Activated CD4-positive, alpha-beta T cell treated with anti-CD3 and anti-CD28 coated beads, Interleukin-2, Interleukin-4, amounts not matched to agents 100 ng/mL and 50 ng/mL, durations not matched to agents 16 hours and 8 hours (primary cell): ENCODE results near the gene TBC1D30.
A peak's percentile ranks its signal among the peaks of the same experiment; 100 is the strongest.
"Not testable (repeated sequence)": the region's sequence is repeated elsewhere in the genome, so short reads cannot be mapped to it uniquely, and the experiment has no call there.

Experiments used
- DNase-seq: peaks from one replicate; pipeline ENCODE4 v3.0.0-alpha.2; 2020; ENCODE audit warnings: low spot score

TBC1D30 gene, protein sequence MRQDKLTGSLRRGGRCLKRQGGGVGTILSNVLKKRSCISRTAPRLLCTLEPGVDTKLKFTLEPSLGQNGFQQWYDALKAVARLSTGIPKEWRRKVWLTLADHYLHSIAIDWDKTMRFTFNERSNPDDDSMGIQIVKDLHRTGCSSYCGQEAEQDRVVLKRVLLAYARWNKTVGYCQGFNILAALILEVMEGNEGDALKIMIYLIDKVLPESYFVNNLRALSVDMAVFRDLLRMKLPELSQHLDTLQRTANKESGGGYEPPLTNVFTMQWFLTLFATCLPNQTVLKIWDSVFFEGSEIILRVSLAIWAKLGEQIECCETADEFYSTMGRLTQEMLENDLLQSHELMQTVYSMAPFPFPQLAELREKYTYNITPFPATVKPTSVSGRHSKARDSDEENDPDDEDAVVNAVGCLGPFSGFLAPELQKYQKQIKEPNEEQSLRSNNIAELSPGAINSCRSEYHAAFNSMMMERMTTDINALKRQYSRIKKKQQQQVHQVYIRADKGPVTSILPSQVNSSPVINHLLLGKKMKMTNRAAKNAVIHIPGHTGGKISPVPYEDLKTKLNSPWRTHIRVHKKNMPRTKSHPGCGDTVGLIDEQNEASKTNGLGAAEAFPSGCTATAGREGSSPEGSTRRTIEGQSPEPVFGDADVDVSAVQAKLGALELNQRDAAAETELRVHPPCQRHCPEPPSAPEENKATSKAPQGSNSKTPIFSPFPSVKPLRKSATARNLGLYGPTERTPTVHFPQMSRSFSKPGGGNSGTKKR

GRCh38 chr12:64824500-64825142 is at the start of gene TBC1D30:
TBC1D30 (plus strand) TSS chr12:64824647; CDS start chr12:64824880, 233 bp downstream.
- peak; percentile 24 for DNase-seq

DNA sequence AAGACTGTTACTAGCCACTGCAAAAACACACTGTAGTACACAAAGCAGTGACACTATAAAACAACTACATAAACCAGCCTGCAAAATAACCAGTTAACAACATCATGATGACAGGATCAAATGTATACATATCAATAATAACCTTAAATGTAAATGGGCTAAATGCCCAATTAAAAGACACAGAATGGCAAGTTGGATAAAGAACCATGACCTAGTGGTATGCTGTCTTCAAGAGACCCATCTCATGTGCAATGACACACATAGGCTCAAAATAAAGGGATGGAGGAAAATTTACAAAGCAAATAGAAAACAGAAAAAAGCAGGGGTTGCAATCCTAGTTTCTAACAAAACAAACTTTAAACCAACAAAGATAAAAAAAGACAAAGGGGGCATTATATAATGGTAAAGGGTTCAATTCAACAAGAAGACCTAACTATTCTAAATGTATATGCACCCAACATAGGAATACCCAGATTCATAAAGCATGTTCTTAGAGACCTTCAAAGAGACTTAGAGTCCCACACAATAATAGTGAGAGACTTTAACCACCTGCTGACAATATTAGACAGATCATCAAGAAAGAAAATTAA is 49.2 kb upstream of the TBC1D30 start:
- DNase-seq = not testable (repeated sequence)

- no peak for DNase-seq
These were observed 45.0 kb upstream of the TBC1D30 start for GRCh38 chr12:64779354-64779974.

DNA sequence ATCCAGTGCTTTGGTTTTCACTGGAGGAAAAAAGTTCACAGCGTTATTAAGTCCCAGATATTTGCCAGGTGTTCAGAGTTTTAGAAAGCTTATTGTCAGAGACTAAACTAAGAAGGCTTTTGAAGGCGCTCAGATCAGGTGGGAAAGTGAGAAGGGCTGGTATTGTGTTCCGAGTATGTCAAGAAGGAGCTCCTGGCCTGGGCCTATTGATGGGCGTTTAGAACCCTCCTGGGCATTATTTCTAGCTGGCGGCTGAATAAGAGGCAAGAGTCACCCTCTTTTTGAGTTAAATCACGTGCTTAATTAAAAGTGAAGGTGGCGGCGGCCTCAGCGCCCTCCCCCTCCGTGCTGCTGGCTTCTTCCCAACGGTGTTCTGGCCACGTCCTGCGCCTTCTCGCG is 44.3 kb upstream of the TBC1D30 start:
- DNase-seq = no peak

DNA sequence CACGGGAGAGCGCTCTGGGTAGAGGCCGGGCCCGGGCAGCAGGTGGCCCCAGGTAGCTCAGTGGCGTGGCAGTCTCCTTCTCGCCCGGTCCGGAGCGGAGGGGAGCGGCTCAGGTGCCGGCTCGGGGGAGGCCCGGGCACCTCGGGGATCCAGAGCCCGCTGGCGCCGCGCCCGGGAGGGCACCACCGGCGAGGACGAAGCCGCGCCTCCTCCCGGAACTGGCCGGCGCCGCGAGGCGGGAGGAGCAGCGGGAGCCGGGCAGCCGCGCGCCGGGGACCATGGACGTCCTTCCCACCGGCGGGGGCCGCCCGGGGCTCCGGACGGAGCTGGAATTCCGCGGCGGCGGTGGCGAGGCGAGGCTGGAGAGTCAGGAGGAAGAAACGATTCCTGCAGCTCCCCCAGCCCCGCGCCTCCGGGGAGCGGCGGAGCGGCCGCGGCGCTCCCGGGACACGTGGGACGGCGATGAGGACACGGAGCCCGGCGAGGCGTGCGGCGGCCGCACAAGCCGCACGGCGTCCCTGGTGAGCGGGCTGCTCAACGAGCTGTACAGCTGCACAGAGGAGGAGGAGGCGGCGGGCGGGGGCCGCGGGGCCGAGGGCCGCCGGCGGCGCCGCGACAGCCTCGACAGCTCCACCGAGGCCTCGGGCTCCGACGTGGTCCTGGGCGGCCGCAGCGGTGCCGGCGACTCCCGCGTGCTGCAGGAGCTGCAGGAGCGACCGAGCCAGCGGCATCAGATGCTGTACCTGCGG is 43.7 kb upstream of the TBC1D30 start:
- DNase-seq = no peak

DNA sequence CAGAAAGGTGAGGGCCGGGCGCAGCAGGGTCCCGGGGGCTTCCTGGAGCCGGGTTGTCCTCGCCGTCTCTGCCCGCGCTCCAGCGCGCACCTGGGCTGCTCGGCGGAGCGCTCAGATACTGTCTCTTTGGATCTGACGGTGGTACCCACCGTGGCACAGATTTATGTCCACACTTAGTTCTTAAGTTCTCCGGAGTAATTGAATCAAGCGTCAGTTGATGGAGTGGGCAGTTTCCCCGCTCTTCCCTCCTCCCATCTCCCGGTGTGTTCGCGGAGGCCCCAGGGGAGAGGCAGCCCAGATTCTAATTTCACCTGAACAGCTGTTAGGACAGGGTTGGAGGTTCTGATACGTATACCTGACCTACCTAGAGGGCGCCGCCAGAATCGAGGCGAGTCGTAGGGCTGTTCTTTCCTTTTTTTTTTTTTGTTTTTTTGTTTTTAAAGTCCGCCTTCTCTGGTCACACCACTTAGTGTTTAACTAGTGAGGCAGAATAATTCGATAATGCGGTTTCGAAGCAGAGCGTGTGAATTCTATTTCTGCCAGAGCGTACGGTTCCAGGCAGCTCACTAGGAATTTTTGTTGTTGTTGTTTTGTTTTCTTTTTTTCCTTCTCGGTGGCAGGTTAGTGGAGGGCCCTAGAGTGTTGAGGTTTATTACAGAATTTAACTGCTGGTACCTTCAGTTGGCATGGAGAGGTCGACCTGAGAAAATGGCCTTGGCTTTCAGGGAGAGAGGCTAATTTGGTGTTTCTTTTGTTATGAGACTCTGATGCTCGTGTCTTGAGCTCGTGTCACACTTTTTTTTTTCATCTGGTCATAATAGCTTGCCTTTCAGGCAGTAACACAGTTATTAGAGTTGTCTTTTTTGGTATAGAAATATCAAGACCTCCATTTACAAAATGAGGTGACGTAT is 42.9 kb upstream of the TBC1D30 start:
- no peak for DNase-seq

- DNase-seq = no peak
These were observed 42.1 kb upstream of the TBC1D30 start for GRCh38 chr12:64782191-64782876.

DNA sequence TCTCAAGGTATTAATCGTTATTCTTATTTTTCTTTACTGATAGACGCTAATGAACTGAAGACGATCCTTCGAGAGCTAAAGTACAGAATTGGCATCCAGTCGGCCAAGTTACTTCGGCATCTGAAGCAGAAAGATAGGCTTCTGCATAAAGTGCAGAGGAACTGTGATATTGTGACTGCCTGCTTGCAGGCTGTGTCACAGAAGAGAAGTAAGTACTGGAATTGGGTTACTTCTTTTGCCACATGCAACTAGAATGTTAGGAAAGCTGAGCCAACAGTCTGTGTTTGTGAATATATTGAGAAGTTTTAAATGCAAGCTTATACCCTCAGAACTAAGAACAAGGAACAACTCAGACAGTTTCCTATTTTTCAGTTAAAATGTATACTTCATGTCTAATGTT is 38.6 kb upstream of the TBC1D30 start:
- DNase-seq = no peak

DNA sequence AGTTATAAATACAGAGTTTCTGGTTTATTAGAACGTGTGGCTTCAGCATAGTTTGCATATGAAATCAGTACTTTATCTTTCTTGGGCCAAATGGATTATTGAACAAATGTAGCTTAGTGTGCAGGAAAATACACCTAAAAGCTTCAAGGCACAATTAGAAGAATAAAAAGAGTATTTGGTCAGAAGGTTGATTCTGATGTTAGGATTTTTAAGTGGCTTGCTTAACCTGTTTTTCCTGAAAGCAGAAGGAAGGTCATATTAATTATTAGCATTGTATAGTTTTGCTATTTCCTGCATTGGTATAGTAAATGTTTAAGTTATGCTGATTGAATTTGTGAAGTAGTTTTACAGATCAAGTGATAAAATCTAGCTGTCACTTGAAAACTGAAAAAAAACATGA is 34.3 kb upstream of the TBC1D30 start:
- DNase-seq = no peak

GRCh38 chr12:64791036-64791435 is 33.4 kb upstream of the TBC1D30 start:
- no peak for DNase-seq

- no peak for DNase-seq
These were observed 32.3 kb upstream of the TBC1D30 start for GRCh38 chr12:64792128-64792527.

DNA sequence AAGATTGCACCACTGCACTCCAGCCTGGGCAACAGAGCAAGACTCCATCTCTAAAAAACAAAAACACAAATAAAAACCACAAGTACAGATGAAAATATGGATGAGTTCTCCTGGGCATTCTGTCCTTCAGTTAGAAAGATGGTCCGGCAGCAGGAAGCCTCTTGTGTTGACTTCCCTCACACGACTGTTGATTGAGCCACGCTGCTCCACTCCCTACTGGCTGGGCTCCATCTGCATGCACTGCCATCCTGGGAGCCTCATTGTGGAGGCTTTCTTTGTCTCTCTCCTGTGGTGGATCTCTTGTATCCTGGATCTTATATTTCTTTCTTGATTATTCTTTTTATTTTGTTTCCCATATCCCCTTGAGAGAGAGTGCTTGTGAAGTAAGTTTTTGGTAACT is 30.8 kb upstream of the TBC1D30 start:
- DNase-seq = no peak

- DNase-seq = no peak
These were observed 30.1 kb upstream of the TBC1D30 start for GRCh38 chr12:64794305-64794704.

DNA sequence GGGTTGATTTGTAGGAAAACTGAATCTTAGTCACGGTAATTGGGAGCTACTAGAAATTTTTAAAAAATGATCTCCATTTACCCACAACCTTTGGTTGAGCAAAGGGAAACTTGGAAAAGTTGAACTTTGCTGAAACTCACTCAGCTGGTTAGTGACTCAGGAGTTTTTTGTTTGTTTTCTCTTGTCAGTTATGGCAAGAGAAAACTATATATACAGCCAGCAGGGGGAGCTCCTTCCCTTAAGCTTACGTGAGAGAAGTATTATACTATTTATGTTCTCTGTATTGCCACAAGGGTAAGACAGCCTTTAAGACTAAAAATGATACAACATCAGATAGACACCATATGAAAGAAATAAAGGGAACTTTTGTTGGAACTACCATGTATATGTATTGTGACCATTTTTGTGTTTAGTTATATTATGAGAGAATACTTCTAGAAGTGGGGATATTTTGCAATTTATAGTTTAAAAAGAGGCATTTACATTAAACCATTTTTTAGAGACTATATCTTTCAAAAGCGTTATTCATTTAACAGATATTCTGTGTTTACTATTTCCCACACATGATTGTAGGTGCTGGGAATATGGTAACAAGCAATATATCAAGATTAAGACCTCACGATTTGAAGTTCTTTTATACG is 28.1 kb upstream of the TBC1D30 start:
- DNase-seq = peak; percentile 79

DNA sequence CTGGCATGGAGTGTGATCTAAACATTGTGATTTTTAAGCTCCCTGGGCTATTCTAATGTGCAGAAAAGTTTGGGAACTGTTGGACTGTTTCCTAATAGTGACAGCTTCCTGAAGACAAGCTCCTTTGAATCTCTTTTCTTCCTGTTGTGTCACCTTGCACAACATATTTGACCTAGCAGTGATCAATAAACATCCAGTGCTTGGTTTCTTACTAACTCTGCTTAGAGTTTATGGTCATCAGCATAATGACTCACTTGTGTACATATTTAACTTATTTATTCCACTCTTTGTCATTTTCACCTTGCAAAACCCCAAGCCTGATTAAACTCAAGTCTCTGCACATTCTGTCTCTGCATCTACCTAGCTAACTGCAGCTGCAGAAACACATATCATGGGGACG is 27.3 kb upstream of the TBC1D30 start:
- no peak for DNase-seq

GRCh38 chr12:64798165-64798564 is 26.3 kb upstream of the TBC1D30 start:
- no peak for DNase-seq

- DNase-seq = no peak
These were observed 23.8 kb upstream of the TBC1D30 start for GRCh38 chr12:64800640-64801039.

DNA sequence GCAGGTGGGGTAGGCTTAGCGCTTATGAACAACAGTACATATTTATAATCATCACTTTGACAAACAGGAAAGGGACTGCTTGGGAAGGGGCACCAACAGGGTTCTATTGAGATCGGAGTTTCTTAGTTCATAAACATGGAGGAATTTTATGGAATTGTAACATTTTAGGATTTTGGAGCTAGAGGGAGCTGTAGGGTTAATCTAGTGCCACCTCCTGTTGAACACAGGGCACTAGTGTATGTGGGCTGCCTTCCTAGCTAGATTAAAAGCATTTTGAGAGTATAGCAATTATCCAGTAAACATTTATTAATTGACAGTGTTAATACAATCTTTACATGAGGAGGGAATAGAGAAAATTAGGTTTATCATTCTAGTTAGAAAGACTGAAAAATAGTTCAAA is 23.1 kb upstream of the TBC1D30 start:
- DNase-seq = no peak

DNA sequence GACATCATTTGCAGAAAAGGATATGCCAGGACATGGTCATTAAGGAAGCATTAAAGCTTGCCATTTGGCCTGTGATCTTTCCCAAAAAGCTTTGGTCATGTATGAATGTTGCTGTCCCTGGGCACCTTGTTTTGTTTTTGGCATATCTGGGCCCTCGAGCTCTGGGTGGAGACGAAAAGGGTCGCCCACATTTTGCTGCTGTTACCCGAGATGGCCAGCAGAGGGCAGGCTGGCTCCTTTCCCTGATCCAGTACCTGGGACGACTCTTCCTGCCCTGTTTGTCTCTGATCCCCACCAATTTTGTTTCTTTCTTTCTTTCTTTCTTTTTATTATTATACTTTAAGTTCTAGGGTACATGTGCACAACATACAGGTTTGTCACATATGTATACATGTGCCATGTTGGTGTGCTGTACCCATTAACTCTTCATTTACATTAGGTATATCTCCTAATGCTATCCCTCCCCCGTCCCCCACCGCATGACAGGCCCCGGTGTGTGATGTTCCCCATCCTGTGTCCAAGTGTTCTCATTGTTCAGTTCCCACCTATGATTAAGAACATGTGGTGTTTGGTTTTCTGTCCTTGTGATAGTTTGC is 22.2 kb upstream of the TBC1D30 start:
- DNase-seq = peak; percentile 63
